NT2/D1 (cell line): ENCODE data around the gene IL5RA.

Experiments
- DNase-seq: peaks from one replicate; pipeline ENCODE4 v3.0.0-alpha.2; 2011; ENCODE audit warnings: low read depth, low spot score
- H3K27me3 ChIP-seq: 2 replicates; pipeline ENCODE4 v1.6.0; 2011; ENCODE audit warnings: mild to moderate bottlenecking; ENCODE audit not compliant: insufficient read length, insufficient read depth
- H3K36me3 ChIP-seq: 2 replicates; pipeline ENCODE4 v1.6.1; 2011; ENCODE audit warnings: mild to moderate bottlenecking, low read length, mixed read lengths; ENCODE audit not compliant: insufficient read depth, insufficient read length
- H3K4me1 ChIP-seq: 2 replicates; pipeline ENCODE4 v1.5.1; 2011; ENCODE audit not compliant: insufficient read depth, insufficient read length
- H3K4me3 ChIP-seq: 2 replicates; pipeline ENCODE4 v1.5.1; 2011; ENCODE audit warnings: low read depth; ENCODE audit not compliant: insufficient read length
- H3K9ac ChIP-seq: 2 replicates; pipeline ENCODE4 v1.6.0; 2011; ENCODE audit warnings: low read depth; ENCODE audit not compliant: insufficient read length
- H3K9me3 ChIP-seq: 2 replicates; pipeline ENCODE4 v1.5.1; 2011; ENCODE audit warnings: mild to moderate bottlenecking, low read length; ENCODE audit not compliant: insufficient read depth
- SUZ12 ChIP-seq: IDR thresholded peaks from 2 replicates; pipeline ENCODE4 v1.6.1; 2011; ENCODE audit not compliant: insufficient read length, insufficient read depth; ENCODE audit errors: extremely low read depth
- YY1 ChIP-seq: IDR thresholded peaks from 2 replicates; pipeline ENCODE4 v1.6.1; 2011; ENCODE audit not compliant: insufficient read length, insufficient read depth
- ZNF274 ChIP-seq: IDR thresholded peaks from 2 replicates; pipeline ENCODE4 v1.6.1; 2011; ENCODE audit warnings: mild to moderate bottlenecking, low read depth, low read length

The IL5RA gene

GRCh38 chr3:3080309-3080708 is 29.9 kb downstream of the IL5RA start:
- Histone ChIP-seq H3K27me3 (no peaks in the 10 kb centered on the region), H3K4me3 (no peak overlapping the region), H3K4me1 (no peaks in the 10 kb centered on the region), H3K9me3 (no peaks in the 10 kb centered on the region), H3K36me3 (no peaks in the 10 kb centered on the region), H3K9ac (no peak overlapping the region)
- no peak for DNase-seq
- TF ChIP-seq YY1 (no peak), SUZ12 (no peak), ZNF274 (no peak)

GRCh38 chr3:3074551-3075257 is 35.5 kb downstream of the IL5RA start:
- no peak for DNase-seq
- Histone ChIP-seq H3K36me3 (no peaks in the 10 kb centered on the region), H3K4me3 (no peak overlapping the region)

GRCh38 chr3:3071136-3071535 is 39.0 kb downstream of the IL5RA start:
- no peak for TF ChIP-seq YY1
- no peak for TF ChIP-seq SUZ12
- TF ChIP-seq ZNF274: no peak
- Histone ChIP-seq H3K4me1 (no peaks in the 10 kb centered on the region), H3K4me3 (no peak overlapping the region), H3K36me3 (no peaks in the 10 kb centered on the region), H3K9me3 (no peaks in the 10 kb centered on the region), H3K9ac (no peak overlapping the region), H3K27me3 (no peaks in the 10 kb centered on the region)
- DNase-seq: no peak

More at GRCh38 chr3:3074551-3075257, 35.5 kb downstream of the IL5RA start:
- TF ChIP-seq ZNF274: no peak
- TF ChIP-seq YY1: no peak
- TF ChIP-seq SUZ12: no peak
- no peaks in the 10 kb centered on the region for H3K27me3 ChIP-seq
- no peaks in the 10 kb centered on the region for H3K4me1 ChIP-seq
- H3K9me3 ChIP-seq: no peaks in the 10 kb centered on the region
- H3K9ac ChIP-seq: no peak overlapping the region

- Histone ChIP-seq H3K27me3 (no peaks in the 10 kb centered on the region), H3K9me3 (no peaks in the 10 kb centered on the region), H3K36me3 (no peaks in the 10 kb centered on the region), H3K4me1 (no peaks in the 10 kb centered on the region), H3K9ac (no peak overlapping the region), H3K4me3 (no peak overlapping the region)
- TF ChIP-seq ZNF274: no peak
- no peak for TF ChIP-seq SUZ12
- no peak for TF ChIP-seq YY1
- no peak for DNase-seq
Observed at GRCh38 chr3:3069723-3070122, 40.5 kb downstream of the IL5RA start.

- no peak for DNase-seq
- H3K9ac ChIP-seq: no peak overlapping the region
- H3K27me3 ChIP-seq: no peaks in the 10 kb centered on the region
- no peaks in the 10 kb centered on the region for H3K36me3 ChIP-seq
- H3K4me1 ChIP-seq: no peaks in the 10 kb centered on the region
- no peaks in the 10 kb centered on the region for H3K9me3 ChIP-seq
- TF ChIP-seq ZNF274: no peak
- no peak for TF ChIP-seq SUZ12
- TF ChIP-seq YY1: no peak
- H3K4me3 ChIP-seq: no peak overlapping the region
Observed at GRCh38 chr3:3068358-3068881, 41.8 kb downstream of the IL5RA start.

GRCh38 chr3:3066910-3067309 is 43.3 kb downstream of the IL5RA start:
- no peak for DNase-seq
- H3K4me3 ChIP-seq: no peak overlapping the region
- TF ChIP-seq ZNF274: no peak
- no peak for TF ChIP-seq SUZ12
- no peak for TF ChIP-seq YY1
- no peaks in the 10 kb centered on the region for H3K36me3 ChIP-seq
- no peak overlapping the region for H3K9ac ChIP-seq
- no peaks in the 10 kb centered on the region for H3K4me1 ChIP-seq
- H3K9me3 ChIP-seq: no peaks in the 10 kb centered on the region
- H3K27me3 ChIP-seq: no peaks in the 10 kb centered on the region

- no peak for DNase-seq
- Histone ChIP-seq H3K4me1 (no peaks in the 10 kb centered on the region), H3K36me3 (no peaks in the 10 kb centered on the region), H3K9ac (no peak overlapping the region), H3K4me3 (no peak overlapping the region), H3K9me3 (no peaks in the 10 kb centered on the region), H3K27me3 (no peaks in the 10 kb centered on the region)
- TF ChIP-seq SUZ12 (no peak), YY1 (no peak), ZNF274 (no peak)
Observed at GRCh38 chr3:3066378-3066777, 43.8 kb downstream of the IL5RA start.
